HG03095 (cell line): ENCODE data around the gene ARFIP1.

Source experiments
- ATAC-seq: cut with Tn5 transposase; IDR thresholded peaks from one replicate; pipeline ENCODE4 v1.9.1; 2021; ENCODE audit warnings: moderate library complexity; ENCODE audit not compliant: unreplicated experiment

The ARFIP1 gene

GRCh38 chr4:152957437-152958171 lies 177.8 kb downstream of the ARFIP1 start:
- ATAC-seq, result no peak

GRCh38 chr4:152959080-152959479 lies 179.3 kb downstream of the ARFIP1 start:
- no peak for ATAC-seq

- no peak for ATAC-seq
Observed at GRCh38 chr4:152960082-152960481, 180.3 kb downstream of the ARFIP1 start.

- no peak for ATAC-seq
Observed at GRCh38 chr4:152961014-152961772, 181.4 kb downstream of the ARFIP1 start.

GRCh38 chr4:152961773-152962115 lies 182.0 kb downstream of the ARFIP1 start:
- no peak for ATAC-seq
